Activated CD4-positive, alpha-beta T cell treated with anti-CD3 and anti-CD28 coated beads, Interleukin-2, amount 50 U/mL, for 48 hours (primary cell): ENCODE results near the gene ARPC2.

Source experiments
- DNase-seq, 2 experiments: peaks; one replicate each; pipeline ENCODE4 v3.0.0-alpha.2; 2020

The ARPC2 gene

GRCh38 chr2:218291318-218292047 lies 74.5 kb downstream of the ARPC2 start:
- DNase-seq, result peak in 1 of 2 experiments; percentile 37

- DNase-seq, result peak; percentile 74 to 79
These were observed 75.3 kb downstream of the ARPC2 start, which contains the start of gene TMBIM1 for GRCh38 chr2:218292048-218293014. TMBIM1 (minus strand) TSS chr2:218292503; CDS start chr2:218282141, 10,362 bp downstream.

- DNase-seq, result no peak
These were observed 76.9 kb downstream of the ARPC2 start for GRCh38 chr2:218293715-218294429.

- no peak for DNase-seq
These were observed 77.5 kb downstream of the ARPC2 start for GRCh38 chr2:218294430-218295022.

- DNase-seq, result no peak
These were observed 78.0 kb downstream of the ARPC2 start for GRCh38 chr2:218295029-218295428.

GRCh38 chr2:218296200-218296599 lies 79.2 kb downstream of the ARPC2 start:
- DNase-seq, result no peak

GRCh38 chr2:218296847-218297246 lies 79.9 kb downstream of the ARPC2 start:
- DNase-seq, result no peak

- DNase-seq, result no peak
These were observed 81.4 kb downstream of the ARPC2 start for GRCh38 chr2:218298314-218298875.

- no peak for DNase-seq
These were observed 83.2 kb downstream of the ARPC2 start for GRCh38 chr2:218300141-218300540.

GRCh38 chr2:218301176-218301819 lies 84.3 kb downstream of the ARPC2 start:
- DNase-seq, result peak; percentile 92 to 94
